ENCODE data around the gene AMFR.

- TF ChIP-seq CBX8 (IDR thresholded peaks at IDR 0.05; ENCODE audit: borderline replicate concordance, low read depth, low read length): no peak
- TF ChIP-seq TBP (IDR thresholded peaks at IDR 0.05; ENCODE audit: low read depth, low read length): no peak
These were observed 1.2 kb upstream of the AMFR start for GRCh38 chr16:56426585-56426984.
